Fibroblast of lung (primary cell): ENCODE data around the gene SCN8A. TPM values are rescaled to one million over a fixed set of nuclear protein-coding genes. Genes with fewer than 3 reads are reported as not detected.

ENCODE experiments used
- DNase-seq, 2 donors: peaks; one replicate each; pipeline versions ENCODE4 v3.0.0 to v3.0.0-alpha.2; 2010; ENCODE audit warnings: low read depth in 2 of 2
- H2AFZ ChIP-seq: 2 replicates; pipeline ENCODE4 v1.5.1; 2012; ENCODE audit warnings: low read length, control low read depth, inconsistent platforms
- H3K27ac ChIP-seq: 2 replicates; pipeline ENCODE4 v1.5.1; 2011; ENCODE audit warnings: low read length, control low read depth; ENCODE audit not compliant: insufficient read depth
- H3K27me3 ChIP-seq: 2 replicates; pipeline ENCODE4 v1.5.1; 2011; ENCODE audit warnings: mild to moderate bottlenecking, low read length; ENCODE audit not compliant: control insufficient read depth, insufficient read depth
- H3K36me3 ChIP-seq: 2 replicates; pipeline ENCODE4 v1.5.1; 2011; ENCODE audit warnings: low read length; ENCODE audit not compliant: control insufficient read depth, insufficient read depth
- H3K4me1 ChIP-seq: 2 replicates; pipeline ENCODE4 v1.5.1; 2011; ENCODE audit warnings: low read length; ENCODE audit not compliant: control insufficient read depth, insufficient read depth; ENCODE audit errors: extremely low read depth
- H3K4me2 ChIP-seq: 2 replicates; pipeline ENCODE4 v1.5.1; 2011; ENCODE audit warnings: low read length, control low read depth; ENCODE audit not compliant: insufficient read depth; ENCODE audit errors: extremely low read depth
- H3K4me3 ChIP-seq, 4 experiments: fragments of 200-600 bp in 1 of 4; sonication (generic) in 1 of 4; replicated peaks in 1 of 4; 2 replicates each; pipeline ENCODE4 v1.5.1; 2011 to 2016; ENCODE audit warnings: low read length in 4 of 4, low read depth in 3 of 4, mild to moderate bottlenecking in 3 of 4, control low read depth in 2 of 4, inconsistent platforms in 1 of 4, mixed read lengths in 1 of 4; ENCODE audit not compliant: insufficient read depth in 1 of 4; ENCODE audit errors: control extremely low read depth in 1 of 4
- H3K79me2 ChIP-seq: 2 replicates; pipeline ENCODE4 v1.5.1; 2012; ENCODE audit warnings: mild to moderate bottlenecking, low read length, inconsistent platforms; ENCODE audit not compliant: control insufficient read depth, insufficient read depth
- H3K9ac ChIP-seq: 2 replicates; pipeline ENCODE4 v1.5.1; 2011; ENCODE audit warnings: mild to moderate bottlenecking, low read length, control low read depth; ENCODE audit not compliant: insufficient read depth
- H3K9me3 ChIP-seq: 2 replicates; pipeline ENCODE4 v1.5.1; 2012; ENCODE audit warnings: low read depth, low read length; ENCODE audit not compliant: control insufficient read depth, insufficient read depth
- H4K20me1 ChIP-seq: 2 replicates; pipeline ENCODE4 v1.5.1; 2011; ENCODE audit warnings: low read length; ENCODE audit not compliant: control insufficient read depth, insufficient read depth; ENCODE audit errors: extremely low read depth
- CTCF ChIP-seq, 2 donors: IDR thresholded peaks in 1 of 2; conservative IDR thresholded peaks in 1 of 2; 1 replicate in 1 of 2; 2 replicates in 1 of 2; pipeline ENCODE4 v1.5.1; 2011 to 2012; ENCODE audit warnings: low read length in 2 of 2, control low read depth in 1 of 2, inconsistent platforms in 1 of 2, low read depth in 1 of 2, mild to moderate bottlenecking in 1 of 2
- EZH2 ChIP-seq: IDR thresholded peaks from 2 replicates; pipeline ENCODE4 v1.5.1; 2012; ENCODE audit warnings: low read length, control low read depth, mild to moderate bottlenecking; ENCODE audit errors: missing control alignments
- polyA plus RNA-seq, 2 donors: library from polyadenylated mRNA; depleted of rRNA in 1 of 2; stranded (reverse) in 1 of 2; unstranded in 1 of 2; fragments of >200 nt; gene quantifications; 2 replicates each; pipeline ENCODE4 v1.2.1, GENCODE V29; 2011 to 2012; ENCODE audit warnings: missing spikeins in 1 of 2
- total RNA-seq: library from RNA; depleted of rRNA; stranded (reverse); fragments of >200 nt; gene quantifications from 2 replicates; pipeline ENCODE4 v1.2.1, GENCODE V29; 2014

Gene SCN8A
- total and polyA plus RNA-seq, 2 donors (not counting 1 experiment from before 2014, with no cell fraction given), result 12.8 to 27.2 TPM

GRCh38 chr12:51661199-51661598, 70.2 kb downstream of the SCN8A start:
- peaks cover 2% of the 10 kb centered on the region for H3K79me2 ChIP-seq
- TF ChIP-seq CTCF (conservative IDR thresholded peaks at IDR 0.05 in 1 of 2, IDR thresholded peaks at IDR 0.05 in 1 of 2; ENCODE audit: low read depth in 1 of 2, low read length in 2 of 2) (no peak), EZH2 (no peak)
- no peaks in the 10 kb centered on the region for H3K9me3 ChIP-seq
- H3K36me3 ChIP-seq, result peaks cover 1% of the 10 kb centered on the region
- H3K9ac ChIP-seq, result no peak overlapping the region
- H3K4me1 ChIP-seq, result no peaks in the 10 kb centered on the region
- H3K27me3 ChIP-seq, result no peaks in the 10 kb centered on the region
- H3K4me2 ChIP-seq, result no peak overlapping the region
- no peak overlapping the region for H2AFZ ChIP-seq
- peaks cover 2% of the 10 kb centered on the region for H4K20me1 ChIP-seq
- no peak overlapping the region for H3K4me3 ChIP-seq
- DNase-seq, result peak in 1 of 2 donors; percentile 34
- H3K27ac ChIP-seq, result no peak overlapping the region

GRCh38 chr12:51661836-51662235, 70.8 kb downstream of the SCN8A start:
- DNase-seq, result no peak
- Histone ChIP-seq H4K20me1 (peaks cover 2% of the 10 kb centered on the region), H3K4me1 (no peaks in the 10 kb centered on the region), H2AFZ (no peak overlapping the region), H3K4me2 (no peak overlapping the region), H3K9ac (no peak overlapping the region), H3K79me2 (peaks cover 2% of the 10 kb centered on the region), H3K9me3 (no peaks in the 10 kb centered on the region), H3K27ac (no peak overlapping the region), H3K4me3 (no peak overlapping the region), H3K27me3 (no peaks in the 10 kb centered on the region), H3K36me3 (peaks cover 1% of the 10 kb centered on the region)
- no peak for TF ChIP-seq CTCF (conservative IDR thresholded peaks at IDR 0.05 in 1 of 2, IDR thresholded peaks at IDR 0.05 in 1 of 2; ENCODE audit: low read depth in 1 of 2, low read length in 2 of 2)
- no peak for TF ChIP-seq EZH2

- Histone ChIP-seq H3K4me3 (no peak overlapping the region), H3K9me3 (no peaks in the 10 kb centered on the region), H3K79me2 (peaks cover 2% of the 10 kb centered on the region), H3K36me3 (peaks cover 1% of the 10 kb centered on the region), H3K27me3 (no peaks in the 10 kb centered on the region), H2AFZ (no peak overlapping the region), H4K20me1 (peaks cover 2% of the 10 kb centered on the region), H3K4me1 (no peaks in the 10 kb centered on the region), H3K9ac (no peak overlapping the region), H3K27ac (no peak overlapping the region), H3K4me2 (no peak overlapping the region)
- no peak for DNase-seq
- TF ChIP-seq EZH2, result no peak
- TF ChIP-seq CTCF (conservative IDR thresholded peaks at IDR 0.05 in 1 of 2, IDR thresholded peaks at IDR 0.05 in 1 of 2; ENCODE audit: low read depth in 1 of 2, low read length in 2 of 2), result no peak
Measured at GRCh38 chr12:51662728-51663154, 71.7 kb downstream of the SCN8A start.
